SK-N-SH treated with all-trans-retinoic acid at 6 μM for 48 hours (cell line): ENCODE results near the gene THSD4.

Experiments used
- ATAC-seq: fragments of 200-7000 bp; cut with Tn5 transposase; 3 replicates; pipeline ENCODE4 v1.9.1; 2020; ENCODE audit warnings: mild to moderate bottlenecking, moderate library complexity
- CREB5 ChIP-seq: fragments of 250-450 bp; sonication (Bioruptor Pico); IDR thresholded peaks from 2 replicates; pipeline ENCODE4 v1.5.1; 2020; ENCODE audit warnings: low read depth, mild to moderate bottlenecking, moderate library complexity
- ESRRG ChIP-seq: fragments of 250-450 bp; sonication (Bioruptor Pico); IDR thresholded peaks from 2 replicates; pipeline ENCODE4 v1.6.1; 2021; ENCODE audit warnings: mild to moderate bottlenecking
- GLIS3 ChIP-seq: fragments of 250-450 bp; sonication (Bioruptor Pico); IDR thresholded peaks from 2 replicates; pipeline ENCODE4 v1.5.0; 2020; ENCODE audit warnings: mild to moderate bottlenecking, moderate library complexity
- ISL1 ChIP-seq: fragments of 250-450 bp; sonication (Bioruptor Pico); IDR thresholded peaks from 2 replicates; pipeline ENCODE4 v2.1.2; 2022; ENCODE audit warnings: mild to moderate bottlenecking, moderate library complexity
- OSR1 ChIP-seq: fragments of 250-450 bp; sonication (Bioruptor Pico); IDR thresholded peaks from 2 replicates; pipeline ENCODE4 v1.8.0; 2022; ENCODE audit warnings: moderate library complexity, mild to moderate bottlenecking, inconsistent platforms
- POU6F1 ChIP-seq: fragments of 250-450 bp; sonication (Bioruptor Pico); IDR thresholded peaks from 2 replicates; pipeline ENCODE4 v1.8.0; 2021; ENCODE audit warnings: low read depth, mild to moderate bottlenecking, moderate library complexity, borderline replicate concordance
- PPARA ChIP-seq: fragments of 250-450 bp; sonication (Bioruptor Pico); IDR thresholded peaks from 2 replicates; pipeline ENCODE4 v1.5.0; 2020; ENCODE audit warnings: mild to moderate bottlenecking, borderline replicate concordance
- RARB ChIP-seq: fragments of 250-450 bp; sonication (Bioruptor Pico); IDR thresholded peaks from 2 replicates; pipeline ENCODE4 v1.8.0; 2021; ENCODE audit warnings: mild to moderate bottlenecking, moderate library complexity
- SNAI2 ChIP-seq: fragments of 250-450 bp; sonication (Bioruptor Pico); IDR thresholded peaks from 2 replicates; pipeline ENCODE4 v1.5.0; 2020; ENCODE audit warnings: mild to moderate bottlenecking, moderate library complexity
- TCF4 ChIP-seq: fragments of 250-450 bp; sonication (Bioruptor Pico); IDR thresholded peaks from 2 replicates; pipeline ENCODE4 v1.8.0; 2021; ENCODE audit warnings: mild to moderate bottlenecking, moderate library complexity, borderline replicate concordance
- TSHZ2 ChIP-seq: fragments of 250-450 bp; sonication (Bioruptor Pico); IDR thresholded peaks from 2 replicates; pipeline ENCODE4 v1.5.0; 2020; ENCODE audit warnings: mild to moderate bottlenecking, moderate library complexity
- ZFP3 ChIP-seq: fragments of 250-450 bp; sonication (Bioruptor Pico); IDR thresholded peaks from 2 replicates; pipeline ENCODE4 v1.5.0; 2020; ENCODE audit warnings: mild to moderate bottlenecking, moderate library complexity
- ZFP30 ChIP-seq: fragments of 450-650 bp; formaldehyde crosslinking; IDR thresholded peaks from 2 replicates; pipeline ENCODE4 v1.5.0; 2022; ENCODE audit warnings: mild to moderate bottlenecking, moderate library complexity
- ZNF70 ChIP-seq: fragments of 450-650 bp; formaldehyde crosslinking; IDR thresholded peaks from 2 replicates; pipeline ENCODE4 v1.5.0; 2020; ENCODE audit warnings: mild to moderate bottlenecking, moderate library complexity
- ZNF8 ChIP-seq: fragments of 450-650 bp; formaldehyde crosslinking; IDR thresholded peaks from 2 replicates; pipeline ENCODE4 v1.5.0; 2020; ENCODE audit warnings: mild to moderate bottlenecking, moderate library complexity
- TF ChIP-seq, protein P1 (sequence below): fragments of 250-450 bp; sonication (Bioruptor Pico); IDR thresholded peaks from 2 replicates; pipeline ENCODE4 v1.5.1; 2021; ENCODE audit warnings: mild to moderate bottlenecking, moderate library complexity
- TF ChIP-seq, protein P2 (sequence below): fragments of 250-450 bp; sonication (Bioruptor Pico); IDR thresholded peaks from 2 replicates; pipeline ENCODE4 v1.8.0; 2020; ENCODE audit warnings: mild to moderate bottlenecking, moderate library complexity, borderline replicate concordance

Gene THSD4

DNA sequence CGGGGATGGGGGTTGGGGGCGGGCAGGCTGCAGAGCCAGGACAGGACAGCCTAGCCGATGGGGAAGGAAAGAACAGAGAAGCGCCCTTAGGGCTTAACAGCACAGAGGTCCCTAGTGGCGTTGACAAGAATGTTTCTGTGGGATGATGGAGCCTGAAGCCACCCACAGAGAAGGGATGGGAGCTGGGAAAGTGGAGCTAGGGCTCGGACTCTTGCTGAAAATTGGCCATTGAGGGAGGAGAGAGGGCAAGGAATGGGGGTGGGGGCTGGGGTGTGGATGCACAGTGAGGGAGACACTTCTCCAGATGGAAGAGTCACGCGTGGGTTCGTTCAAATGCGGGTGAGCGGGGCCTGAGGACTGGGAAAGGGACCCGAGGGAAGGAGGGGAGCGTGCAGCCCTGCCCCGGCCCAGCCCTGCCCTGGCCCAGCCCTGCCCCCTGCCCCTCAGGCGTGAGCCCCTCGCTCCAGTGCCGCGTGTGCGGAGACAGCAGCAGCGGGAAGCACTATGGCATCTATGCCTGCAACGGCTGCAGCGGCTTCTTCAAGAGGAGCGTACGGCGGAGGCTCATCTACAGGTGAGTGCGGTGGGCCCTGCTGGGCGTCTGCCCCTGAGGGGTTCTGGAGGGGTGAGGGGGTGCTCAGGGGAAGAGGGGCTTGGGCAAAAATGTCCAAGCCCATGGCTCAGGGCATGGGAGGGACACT, 695.9 kb downstream of the THSD4 start:
- TF ChIP-seq TSHZ2 (CRISPR knock-in tag) (no peak), GLIS3 (no peak), OSR1 (CRISPR knock-in tag) (no peak)
- TF ChIP-seq, protein P1, sequence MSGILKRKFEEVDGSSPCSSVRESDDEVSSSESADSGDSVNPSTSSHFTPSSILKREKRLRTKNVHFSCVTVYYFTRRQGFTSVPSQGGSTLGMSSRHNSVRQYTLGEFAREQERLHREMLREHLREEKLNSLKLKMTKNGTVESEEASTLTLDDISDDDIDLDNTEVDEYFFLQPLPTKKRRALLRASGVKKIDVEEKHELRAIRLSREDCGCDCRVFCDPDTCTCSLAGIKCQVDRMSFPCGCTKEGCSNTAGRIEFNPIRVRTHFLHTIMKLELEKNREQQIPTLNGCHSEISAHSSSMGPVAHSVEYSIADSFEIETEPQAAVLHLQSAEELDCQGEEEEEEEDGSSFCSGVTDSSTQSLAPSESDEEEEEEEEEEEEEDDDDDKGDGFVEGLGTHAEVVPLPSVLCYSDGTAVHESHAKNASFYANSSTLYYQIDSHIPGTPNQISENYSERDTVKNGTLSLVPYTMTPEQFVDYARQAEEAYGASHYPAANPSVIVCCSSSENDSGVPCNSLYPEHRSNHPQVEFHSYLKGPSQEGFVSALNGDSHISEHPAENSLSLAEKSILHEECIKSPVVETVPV, result no peak
- no peak for ATAC-seq

DNA sequence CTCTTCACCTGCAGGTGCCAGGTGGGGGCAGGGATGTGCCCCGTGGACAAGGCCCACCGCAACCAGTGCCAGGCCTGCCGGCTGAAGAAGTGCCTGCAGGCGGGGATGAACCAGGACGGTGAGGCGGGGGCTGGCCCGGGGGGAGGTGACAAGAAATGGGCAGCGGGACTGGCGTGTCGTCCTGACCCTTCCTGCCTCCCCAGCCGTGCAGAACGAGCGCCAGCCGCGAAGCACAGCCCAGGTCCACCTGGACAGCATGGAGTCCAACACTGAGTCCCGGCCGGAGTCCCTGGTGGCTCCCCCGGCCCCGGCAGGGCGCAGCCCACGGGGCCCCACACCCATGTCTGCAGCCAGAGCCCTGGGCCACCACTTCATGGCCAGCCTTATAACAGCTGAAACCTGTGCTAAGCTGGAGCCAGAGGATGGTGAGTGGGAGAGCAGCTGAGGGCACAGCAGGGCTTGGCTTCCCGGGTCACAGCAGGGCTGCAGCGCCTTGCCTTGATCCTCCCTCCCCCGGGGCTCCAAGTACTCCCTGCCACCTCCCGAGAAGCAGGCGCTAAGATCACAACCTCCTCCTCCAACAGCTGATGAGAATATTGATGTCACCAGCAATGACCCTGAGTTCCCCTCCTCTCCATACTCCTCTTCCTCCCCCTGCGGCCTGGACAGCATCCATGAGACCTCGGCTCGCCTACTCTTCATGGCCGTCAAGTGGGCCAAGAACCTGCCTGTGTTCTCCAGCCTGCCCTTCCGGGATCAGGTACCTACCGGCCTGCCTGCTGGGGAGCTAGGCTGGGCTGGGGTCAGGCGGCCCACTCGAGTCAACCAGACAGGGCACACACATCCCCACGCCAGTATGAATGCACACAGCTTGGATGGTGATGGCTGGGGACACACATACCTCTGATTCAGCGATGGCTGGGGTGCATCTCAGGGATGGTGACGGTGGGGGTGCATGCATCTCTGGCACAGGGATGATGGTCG, 696.8 kb downstream of the THSD4 start:
- TF ChIP-seq GLIS3 (no peak), ESRRG (CRISPR knock-in tag) (no peak), ZNF8 (CRISPR knock-in tag) (no peak), OSR1 (CRISPR knock-in tag) (no peak), ZFP3 (no peak), SNAI2 (CRISPR knock-in tag) (no peak), POU6F1 (CRISPR knock-in tag) (no peak), CREB5 (no peak), ZNF70 (CRISPR knock-in tag) (no peak), ISL1 (CRISPR knock-in tag) (no peak), PPARA (CRISPR knock-in tag) (no peak), TCF4 (CRISPR knock-in tag) (no peak)
- TF ChIP-seq, protein P2, sequence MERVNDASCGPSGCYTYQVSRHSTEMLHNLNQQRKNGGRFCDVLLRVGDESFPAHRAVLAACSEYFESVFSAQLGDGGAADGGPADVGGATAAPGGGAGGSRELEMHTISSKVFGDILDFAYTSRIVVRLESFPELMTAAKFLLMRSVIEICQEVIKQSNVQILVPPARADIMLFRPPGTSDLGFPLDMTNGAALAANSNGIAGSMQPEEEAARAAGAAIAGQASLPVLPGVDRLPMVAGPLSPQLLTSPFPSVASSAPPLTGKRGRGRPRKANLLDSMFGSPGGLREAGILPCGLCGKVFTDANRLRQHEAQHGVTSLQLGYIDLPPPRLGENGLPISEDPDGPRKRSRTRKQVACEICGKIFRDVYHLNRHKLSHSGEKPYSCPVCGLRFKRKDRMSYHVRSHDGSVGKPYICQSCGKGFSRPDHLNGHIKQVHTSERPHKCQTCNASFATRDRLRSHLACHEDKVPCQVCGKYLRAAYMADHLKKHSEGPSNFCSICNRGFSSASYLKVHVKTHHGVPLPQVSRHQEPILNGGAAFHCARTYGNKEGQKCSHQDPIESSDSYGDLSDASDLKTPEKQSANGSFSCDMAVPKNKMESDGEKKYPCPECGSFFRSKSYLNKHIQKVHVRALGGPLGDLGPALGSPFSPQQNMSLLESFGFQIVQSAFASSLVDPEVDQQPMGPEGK (CRISPR knock-in tag), result no peak
- ATAC-seq, result no peak

DNA sequence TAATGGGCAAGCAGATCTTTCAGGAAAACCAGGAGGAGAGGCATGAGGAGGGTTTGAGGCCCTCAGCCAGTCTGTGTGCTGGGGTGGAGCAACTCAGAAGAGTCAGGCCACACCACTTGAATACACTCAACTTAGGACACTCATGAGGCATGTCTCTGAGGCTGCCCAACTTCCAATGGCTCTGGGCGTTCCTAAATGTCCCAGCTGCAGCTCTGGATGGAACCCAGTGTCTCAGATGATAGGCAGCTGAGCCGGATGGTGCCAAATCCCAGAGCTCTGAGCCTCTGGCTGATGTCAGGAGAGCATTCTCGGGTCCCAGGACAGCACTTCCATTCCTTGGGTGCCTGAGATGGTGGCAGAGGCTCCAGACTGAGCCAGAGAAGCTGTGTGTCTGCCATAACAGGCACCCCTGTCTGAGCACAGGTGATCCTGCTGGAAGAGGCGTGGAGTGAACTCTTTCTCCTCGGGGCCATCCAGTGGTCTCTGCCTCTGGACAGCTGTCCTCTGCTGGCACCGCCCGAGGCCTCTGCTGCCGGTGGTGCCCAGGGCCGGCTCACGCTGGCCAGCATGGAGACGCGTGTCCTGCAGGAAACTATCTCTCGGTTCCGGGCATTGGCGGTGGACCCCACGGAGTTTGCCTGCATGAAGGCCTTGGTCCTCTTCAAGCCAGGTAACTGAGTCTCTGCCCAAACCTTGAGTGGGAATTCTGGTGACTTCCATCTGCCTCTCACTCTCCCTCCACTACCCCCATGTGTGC, 697.9 kb downstream of the THSD4 start:
- TF ChIP-seq ZFP30 (CRISPR knock-in tag) (no peak), ZFP3 (no peak), TSHZ2 (CRISPR knock-in tag) (no peak), ZNF8 (CRISPR knock-in tag) (no peak), RARB (no peak), TCF4 (CRISPR knock-in tag) (no peak)
- no peak for ATAC-seq
